Measurements from ENCODE around the gene RPL37A. TPM values are rescaled to one million over a fixed set of nuclear protein-coding genes. Genes with fewer than 3 reads are reported as not detected.

The RPL37A gene
- total RNA-seq, 1 donor from 2014 or later: 1,979 TPM

GRCh38 chr2:216536734-216537210, 38.1 kb downstream of the RPL37A start:
- intact Hi-C loops (cut with DNase I): loop anchor here (5.0 kb wide), 1 partner anchor 36 kb away; no protein-coding TSS in a partner anchor
- ATAC-seq (ENCODE audit: poor library complexity): peak; percentile 55
- no peak for DNase-seq

GRCh38 chr2:216537366-216537765, 38.7 kb downstream of the RPL37A start:
- intact Hi-C loops (cut with DNase I): loop anchor here (5.0 kb wide), 1 partner anchor 35 kb away; no protein-coding TSS in a partner anchor
- DNase-seq (no peak), ATAC-seq (ENCODE audit: poor library complexity) (no peak)

DNA sequence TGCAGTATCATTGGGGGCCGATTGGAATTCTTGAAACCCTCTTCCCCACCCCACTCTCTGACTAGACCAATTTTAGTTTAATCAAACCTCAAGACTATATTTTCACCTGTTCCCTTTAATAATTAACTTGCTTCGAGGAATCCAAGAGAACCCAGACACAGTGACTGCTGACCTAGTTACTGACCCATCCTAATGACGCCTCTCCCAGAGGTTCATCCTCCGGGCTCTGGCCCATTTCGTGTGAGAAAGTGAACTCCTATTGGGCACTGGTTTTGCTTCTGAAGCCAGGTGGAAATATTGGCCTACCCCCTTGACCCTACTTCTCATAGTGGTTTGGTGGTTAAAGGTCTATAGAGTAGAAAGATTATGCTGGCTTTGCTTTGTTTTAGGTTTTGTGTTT, 39.9 kb downstream of the RPL37A start:
- intact Hi-C loops (cut with DNase I): loop anchor here (5.0 kb wide), 1 partner anchor 34 kb away; no protein-coding TSS in a partner anchor
- ATAC-seq (ENCODE audit: poor library complexity) (no peak), DNase-seq (no peak)

DNA sequence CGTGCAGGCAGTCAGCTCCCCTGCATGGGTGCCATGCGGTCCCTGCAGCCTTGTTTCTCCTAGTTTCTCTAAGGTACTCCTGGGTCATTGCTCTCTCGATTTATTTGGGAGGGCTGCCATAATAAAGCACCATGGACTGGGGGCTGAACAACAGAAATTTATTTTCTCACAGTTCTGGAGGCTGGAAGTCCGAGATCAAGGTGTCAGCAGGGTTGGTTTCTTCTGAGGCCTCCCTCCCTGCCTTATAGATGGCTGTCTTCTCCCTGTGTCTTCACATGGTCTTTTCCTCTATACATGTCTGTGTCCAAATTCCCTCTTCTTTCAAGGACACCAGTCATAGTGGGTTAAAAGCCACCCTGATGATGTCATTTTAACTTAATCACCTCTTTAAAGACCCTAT, 40.5 kb downstream of the RPL37A start:
- ATAC-seq (ENCODE audit: poor library complexity): no peak
- DNase-seq: no peak
- intact Hi-C loops (cut with DNase I): loop anchor here (5.0 kb wide), 1 partner anchor 33 kb away; no protein-coding TSS in a partner anchor

GRCh38 chr2:216539791-216540241, 41.2 kb downstream of the RPL37A start:
- ATAC-seq (ENCODE audit: poor library complexity): peak; percentile 77

GRCh38 chr2:216540920-216541319, 42.3 kb downstream of the RPL37A start:
- intact Hi-C loops (cut with DNase I): no loop called here
- ATAC-seq (ENCODE audit: poor library complexity): no peak
- no peak for DNase-seq

More at GRCh38 chr2:216539791-216540241, 41.2 kb downstream of the RPL37A start:
- DNase-seq: peak; percentile 85
- intact Hi-C loops (cut with DNase I): loop anchor here (5.0 kb wide), 1 partner anchor 32 kb away; no protein-coding TSS in a partner anchor

DNA sequence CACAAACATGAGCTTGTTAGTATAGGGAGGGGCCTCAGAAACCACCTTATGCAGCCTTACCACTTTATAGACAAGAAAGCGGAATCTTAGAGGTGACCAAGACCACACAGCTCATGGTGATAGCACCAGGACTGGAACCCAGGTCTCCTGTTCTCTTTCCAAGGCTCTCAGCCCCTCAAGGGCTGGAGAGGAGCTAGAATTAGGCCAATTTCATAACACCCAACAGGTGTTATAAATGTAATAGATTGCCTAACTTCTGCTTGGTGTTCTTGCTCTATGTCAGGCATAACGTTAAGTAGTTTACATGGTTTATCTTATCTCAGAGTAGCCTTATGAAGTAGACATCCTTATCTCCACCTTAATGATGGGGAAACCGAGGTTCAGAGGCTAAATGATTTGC, 42.9 kb downstream of the RPL37A start:
- DNase-seq (no peak), ATAC-seq (ENCODE audit: poor library complexity) (no peak)
- intact Hi-C loops (cut with DNase I): no loop called here

DNA sequence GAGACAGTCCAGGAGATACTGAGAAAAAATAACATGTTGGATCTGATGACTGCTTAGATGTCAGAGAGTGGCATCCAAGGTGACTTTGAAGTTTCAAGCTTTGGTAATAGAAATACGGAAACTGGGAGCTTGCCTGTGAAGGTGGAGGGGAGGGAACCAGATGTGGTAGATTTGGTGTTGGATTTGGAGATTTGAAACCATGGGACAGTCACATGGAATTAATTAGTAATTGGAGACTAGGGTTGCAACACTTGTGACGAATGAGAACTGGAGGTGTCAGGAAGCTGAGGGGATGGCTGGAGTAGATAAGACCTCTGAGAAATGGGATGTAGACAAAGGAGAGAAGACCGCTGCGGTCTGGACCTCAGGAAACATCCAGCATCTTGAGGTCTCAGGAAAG, 46.7 kb downstream of the RPL37A start:
- intact Hi-C loops (cut with DNase I): no loop called here
- no peak for DNase-seq
- no peak for ATAC-seq (ENCODE audit: poor library complexity)

DNA sequence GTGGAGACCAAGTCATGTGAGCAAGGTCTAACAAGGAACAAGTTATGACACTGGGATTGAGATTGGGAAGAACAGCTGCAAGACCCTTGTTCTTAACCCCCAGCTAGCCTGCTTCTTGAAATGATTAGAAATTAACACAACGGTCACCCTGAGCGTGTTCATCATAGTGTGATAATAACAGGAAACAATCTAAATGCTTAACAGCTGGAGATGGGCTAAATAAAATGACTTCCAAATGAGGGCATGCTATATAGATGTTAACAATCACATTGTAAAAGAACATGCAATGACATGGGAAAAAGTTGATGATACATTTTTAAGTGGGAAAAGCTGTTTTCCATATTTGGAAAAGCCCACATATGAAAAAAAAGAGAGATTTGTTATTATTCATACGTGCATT, 47.6 kb downstream of the RPL37A start:
- intact Hi-C loops (cut with DNase I): no loop called here
- no peak for ATAC-seq (ENCODE audit: poor library complexity)
- DNase-seq: no peak

DNA sequence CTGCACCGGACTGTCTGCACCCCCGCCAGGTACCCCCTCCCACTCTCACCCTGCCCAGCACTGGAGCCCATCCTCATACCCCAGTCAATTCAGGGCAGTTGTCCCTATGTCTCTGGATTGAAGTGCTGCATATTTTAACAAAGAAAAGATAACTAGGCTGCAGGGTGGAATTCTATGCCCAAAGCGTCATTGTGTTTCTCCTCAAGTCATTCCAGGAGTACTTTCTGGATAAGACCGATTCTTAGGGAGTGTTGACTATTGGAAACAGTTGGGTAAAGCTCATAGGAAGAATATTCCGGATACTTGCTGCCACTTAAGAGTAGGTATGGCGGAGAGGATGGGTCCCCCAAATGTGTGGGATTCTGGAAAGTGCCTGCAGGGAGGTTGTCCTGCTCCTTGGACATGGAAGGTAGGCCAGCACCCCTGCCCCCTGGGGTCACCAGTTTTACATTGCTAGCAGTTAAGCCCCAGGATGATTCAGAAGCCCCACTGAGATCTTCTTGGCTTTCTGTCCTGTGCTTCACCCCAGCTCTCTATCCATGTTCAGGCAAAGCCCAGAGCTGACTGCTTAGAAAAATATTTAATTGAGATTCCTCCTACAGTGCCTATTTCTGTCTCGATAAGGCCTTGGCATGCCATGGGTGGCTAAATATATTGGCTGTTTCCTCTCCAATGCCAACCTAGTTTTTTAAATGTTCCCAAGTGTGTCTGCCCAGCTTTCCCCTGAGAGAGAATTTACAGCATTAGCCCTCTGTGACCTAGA, 48.2 kb downstream of the RPL37A start:
- DNase-seq (no peak), ATAC-seq (ENCODE audit: poor library complexity) (peak; percentile 85)
- intact Hi-C loops (cut with DNase I): no loop called here

DNA sequence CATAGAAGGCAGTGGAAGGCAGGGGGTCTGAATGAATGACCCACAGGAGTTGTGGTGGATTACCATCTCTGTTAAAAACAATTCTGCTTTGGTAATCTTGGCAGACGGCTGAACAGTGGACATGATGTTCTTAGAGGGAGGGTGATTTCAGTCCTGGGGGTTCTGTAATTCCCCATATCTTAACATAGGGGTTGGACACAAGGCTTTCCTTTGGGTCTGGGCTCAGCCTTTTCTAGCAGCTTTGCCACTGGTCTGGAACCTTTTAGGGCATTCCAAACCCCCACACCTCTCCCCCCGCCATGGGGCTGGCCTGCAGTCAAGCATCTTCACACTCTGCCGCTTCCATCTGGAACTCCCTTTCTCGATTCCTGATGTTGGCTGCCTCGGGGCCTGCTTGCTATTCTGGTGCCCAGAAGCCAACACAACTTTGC, 50.3 kb downstream of the RPL37A start:
- intact Hi-C loops (cut with DNase I): no loop called here
- peak; percentile 79 for ATAC-seq (ENCODE audit: poor library complexity)
- peak; percentile 74 for DNase-seq

- DNase-seq (no peak), ATAC-seq (ENCODE audit: poor library complexity) (no peak)
- intact Hi-C loops (cut with DNase I): no loop called here
Measured at GRCh38 chr2:216549926-216550690, 51.5 kb downstream of the RPL37A start.

GRCh38 chr2:216551234-216552068, 52.8 kb downstream of the RPL37A start:
- DNase-seq: no peak
- intact Hi-C loops (cut with DNase I): no loop called here
- no peak for ATAC-seq (ENCODE audit: poor library complexity)

DNA sequence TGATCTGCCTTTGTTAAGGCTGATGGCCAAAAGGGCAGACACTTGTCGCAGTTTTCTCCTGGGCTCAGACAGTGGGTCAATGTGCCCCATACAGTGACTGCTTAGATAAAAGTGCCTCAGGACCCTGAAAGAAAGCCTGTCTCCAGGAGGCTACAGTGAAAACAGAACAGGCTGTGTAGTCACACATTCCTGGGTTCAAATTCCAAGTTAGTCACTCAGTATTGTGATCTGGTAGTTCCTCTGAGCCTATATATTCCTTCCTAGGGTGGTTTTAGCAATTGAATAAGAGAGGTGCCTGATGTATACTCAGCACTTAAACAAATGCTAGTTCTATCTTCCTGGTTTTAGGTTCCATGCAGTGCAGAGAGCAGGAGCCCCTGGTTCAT, 54.4 kb downstream of the RPL37A start:
- ATAC-seq (ENCODE audit: poor library complexity): no peak
- no peak for DNase-seq
- intact Hi-C loops (cut with DNase I): no loop called here

Other genes starting within 250 kb of the RPL37A start
- gene MARCHF4, start 126.4 kb upstream of the RPL37A start, total RNA-seq: not detected
- 7.9 TPM for gene SMARCAL1, start 86.4 kb upstream of the RPL37A start, total RNA-seq
- gene IGFBP2, start 134.6 kb downstream of the RPL37A start, total RNA-seq: 51.1 TPM
- 134 TPM for gene IGFBP5, start 196.7 kb downstream of the RPL37A start, total RNA-seq

Data from Right ventricle myocardium superior (tissue), 1 donor.